ENCODE results near the gene SRGAP1.

GRCh38 chr12:64090047-64090446 lies 245.5 kb downstream of the SRGAP1 start:
- TF ChIP-seq CTCF (IDR thresholded peaks at IDR 0.05; ENCODE audit: low read length) (no peak), EZH2 (optimal IDR thresholded peaks at IDR 0.05; ENCODE audit: low read depth, low read length) (no peak), EZH2phosphoT487 (IDR thresholded peaks at IDR 0.05; ENCODE audit: low read length) (no peak)
